ENCODE results near the gene DNAJB12. TPM values are rescaled to one million over a fixed set of nuclear protein-coding genes. Genes with fewer than 3 reads are reported as not detected.
"Not testable (repeated sequence)": the region's sequence is repeated elsewhere in the genome, so short reads cannot be mapped to it uniquely, and the experiment has no call there.

DNAJB12 gene
- total RNA-seq, 1 donor from 2014 or later: 18.2 TPM

DNA sequence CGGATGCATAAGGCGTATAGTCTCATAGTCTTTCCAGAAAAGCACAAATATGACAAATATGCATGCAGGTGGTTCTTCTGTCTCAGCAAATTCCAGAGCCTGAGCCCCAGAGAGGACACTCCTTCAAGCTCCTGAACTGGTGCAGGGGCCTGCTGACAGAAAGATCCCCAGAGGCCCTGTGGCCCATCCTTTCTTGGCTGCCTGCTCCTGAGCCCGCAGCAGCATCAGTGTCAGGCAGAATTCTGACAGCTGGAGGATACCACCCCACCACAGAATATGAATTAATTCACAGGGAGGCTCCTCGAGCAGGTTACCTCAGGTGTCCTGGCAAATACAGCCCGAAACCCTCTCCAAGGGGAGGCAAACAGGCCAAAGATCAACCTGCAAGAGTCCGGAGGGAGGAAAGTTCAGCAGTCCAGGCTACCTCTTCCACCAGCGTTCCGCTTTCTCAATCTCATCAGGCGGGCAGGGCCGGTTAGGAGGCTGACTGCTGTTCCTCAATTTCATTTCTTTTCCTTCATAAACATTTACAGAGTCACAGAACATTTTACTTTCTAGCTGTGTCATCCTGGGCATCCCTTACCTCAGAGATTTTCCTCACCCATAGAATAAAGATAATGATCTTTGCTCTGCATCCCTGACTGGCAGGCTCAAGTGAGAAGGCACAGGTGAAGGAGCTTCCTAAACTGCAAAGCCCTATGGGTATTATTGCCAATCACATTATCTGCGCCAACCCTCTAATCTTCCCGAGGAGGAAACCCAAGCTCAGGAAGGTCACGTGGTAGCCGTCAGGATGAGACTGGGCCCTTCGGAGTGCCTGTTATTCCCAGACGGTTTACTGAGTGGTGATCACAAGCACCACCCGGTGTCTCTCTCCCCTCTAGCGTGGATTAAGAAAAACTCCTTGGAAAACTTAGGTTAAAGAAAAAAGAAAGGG lies 1.4 kb downstream of the DNAJB12 start:
- no peak for DNase-seq

- DNase-seq: no peak
These were observed 3.2 kb downstream of the DNAJB12 start for GRCh38 chr10:72351479-72351878.

DNA sequence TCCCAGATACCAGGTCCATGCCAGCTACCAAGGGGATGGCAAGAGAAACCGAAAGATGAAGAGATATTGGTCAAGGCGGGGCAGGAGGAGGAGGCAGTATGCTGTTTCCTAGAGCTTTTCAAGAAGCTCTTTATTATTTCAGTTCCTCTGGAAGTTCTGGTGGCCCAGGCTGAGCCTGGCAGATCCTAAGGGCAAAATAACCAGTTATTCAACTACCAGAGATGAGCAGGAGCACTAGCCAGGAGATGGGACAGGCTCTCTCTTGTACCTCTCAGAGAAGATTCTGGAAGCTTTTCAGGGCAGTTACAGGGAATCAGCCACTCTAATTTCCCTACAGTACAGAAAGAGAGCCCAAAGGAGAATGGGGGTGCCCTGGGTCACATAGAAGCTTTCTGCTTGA lies 5.3 kb downstream of the DNAJB12 start:
- no peak for DNase-seq

DNA sequence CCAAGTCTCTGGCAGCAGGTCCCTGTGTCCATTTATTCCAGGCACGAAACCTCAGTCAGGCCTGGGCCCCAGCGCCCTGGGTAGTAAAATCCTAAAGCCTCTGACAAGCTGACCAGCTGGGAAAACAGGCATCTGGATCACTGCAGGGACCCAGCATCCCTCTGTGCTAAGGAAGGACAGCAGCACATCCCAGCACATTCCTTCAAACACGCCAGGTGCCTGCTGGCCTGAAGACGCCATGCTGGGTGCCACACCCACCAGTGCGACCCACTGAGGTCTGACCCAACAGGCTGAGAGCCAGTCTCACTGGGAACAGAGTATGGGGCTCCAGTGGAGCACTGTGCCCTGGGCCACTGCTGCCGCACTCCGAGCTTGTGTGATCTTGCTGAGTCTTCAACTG lies 6.4 kb downstream of the DNAJB12 start:
- no peak for DNase-seq

DNA sequence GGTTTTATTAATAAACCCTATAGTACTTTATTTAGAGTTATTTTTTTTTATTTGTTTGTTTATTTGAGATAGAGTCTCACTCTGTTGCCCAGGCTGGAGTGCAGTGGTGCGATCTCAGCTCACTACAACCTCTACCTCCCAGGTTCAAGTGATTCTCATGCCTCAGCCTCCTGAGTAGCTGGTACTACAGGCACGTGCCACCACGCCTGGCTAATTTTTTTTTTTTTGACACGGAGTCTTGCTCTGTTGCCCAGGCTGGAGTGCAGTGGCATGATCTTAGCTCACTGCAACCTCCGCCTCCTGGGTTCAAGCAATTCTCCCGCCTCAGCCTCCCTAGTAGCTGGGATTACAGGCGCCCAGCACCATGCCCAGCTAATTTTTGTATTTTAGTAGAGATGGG lies 8.6 kb downstream of the DNAJB12 start:
- not testable (repeated sequence) for DNase-seq

DNA sequence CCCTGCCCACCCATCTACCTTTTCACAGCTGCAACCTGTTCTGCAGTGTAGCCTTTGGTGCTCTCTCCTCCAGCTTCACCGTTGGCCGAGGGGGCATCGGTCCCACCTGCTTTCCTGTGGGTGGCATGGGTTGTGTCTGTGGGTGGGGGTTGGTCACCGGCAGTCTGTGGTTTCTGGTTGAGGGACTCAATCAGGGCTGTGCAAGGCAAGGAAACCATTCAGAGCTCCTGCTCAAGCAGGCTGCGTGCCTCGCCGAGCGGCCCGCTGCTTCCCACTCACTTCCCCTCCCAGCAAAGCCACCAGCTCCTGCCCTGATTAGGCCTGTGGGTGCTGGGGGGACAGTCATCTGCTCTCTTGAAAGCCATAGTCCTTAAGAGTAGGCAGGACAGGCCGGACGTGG lies 9.8 kb downstream of the DNAJB12 start:
- DNase-seq: no peak

DNA sequence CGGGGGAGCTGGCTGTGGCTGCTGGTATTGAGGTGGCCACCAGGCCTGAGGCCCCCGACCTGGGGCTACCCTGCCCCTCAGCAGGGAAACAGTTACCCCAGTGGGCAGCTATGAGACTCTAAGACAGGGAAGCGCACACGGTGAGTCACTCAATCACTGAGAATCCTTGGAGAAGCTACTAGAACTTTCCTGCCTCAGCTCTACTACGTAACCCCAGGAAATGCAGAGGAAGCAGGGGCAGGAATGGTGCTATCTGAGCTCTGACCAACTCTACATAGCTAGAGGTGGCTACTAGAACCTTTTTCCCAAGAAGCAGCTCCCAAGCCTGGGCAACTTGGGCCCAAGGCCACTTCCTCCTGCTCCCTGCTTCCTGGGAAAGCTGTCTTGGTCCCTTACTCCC lies 11.8 kb downstream of the DNAJB12 start:
- no peak for DNase-seq

DNA sequence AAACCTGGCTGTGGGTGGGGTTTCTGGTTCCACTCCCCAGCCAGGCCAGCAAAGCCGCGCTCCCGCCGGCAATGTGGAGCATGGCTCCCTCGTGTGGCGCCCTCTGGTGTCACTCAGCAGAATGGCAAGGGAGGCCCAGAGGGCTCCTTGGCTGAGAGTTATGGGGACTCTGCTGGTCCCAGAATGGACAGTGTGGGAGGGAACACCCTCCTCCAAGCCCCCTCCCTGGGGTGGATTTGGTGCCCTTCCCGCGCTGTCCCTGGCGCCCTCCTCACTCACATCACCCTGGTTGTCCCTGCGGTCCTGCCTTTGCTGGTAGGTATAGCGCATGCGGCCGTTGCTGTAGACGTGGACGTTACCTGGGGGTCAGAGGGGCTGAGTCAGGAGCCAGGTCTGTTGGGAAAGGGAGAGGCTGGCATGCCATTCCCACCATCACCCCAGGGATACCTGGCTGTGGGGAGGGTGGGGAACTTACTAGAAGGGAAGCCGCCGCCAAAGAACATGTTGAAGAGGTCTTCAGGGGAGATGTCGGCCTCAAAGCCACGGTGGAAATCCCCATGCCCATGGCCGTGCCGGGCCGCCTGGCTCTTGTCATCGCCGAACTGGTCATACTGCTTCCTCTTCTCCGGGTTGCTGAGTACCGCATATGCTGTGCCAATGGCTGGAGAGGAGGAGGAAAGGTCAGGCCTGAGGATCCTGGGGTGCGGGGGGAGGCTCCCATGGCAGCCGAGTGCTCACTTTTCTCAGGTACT lies 14.0 kb downstream of the DNAJB12 start:
- peak; percentile 69 for DNase-seq

- no peak for DNase-seq
These were observed 16.5 kb downstream of the DNAJB12 start for GRCh38 chr10:72338180-72338579.

DNA sequence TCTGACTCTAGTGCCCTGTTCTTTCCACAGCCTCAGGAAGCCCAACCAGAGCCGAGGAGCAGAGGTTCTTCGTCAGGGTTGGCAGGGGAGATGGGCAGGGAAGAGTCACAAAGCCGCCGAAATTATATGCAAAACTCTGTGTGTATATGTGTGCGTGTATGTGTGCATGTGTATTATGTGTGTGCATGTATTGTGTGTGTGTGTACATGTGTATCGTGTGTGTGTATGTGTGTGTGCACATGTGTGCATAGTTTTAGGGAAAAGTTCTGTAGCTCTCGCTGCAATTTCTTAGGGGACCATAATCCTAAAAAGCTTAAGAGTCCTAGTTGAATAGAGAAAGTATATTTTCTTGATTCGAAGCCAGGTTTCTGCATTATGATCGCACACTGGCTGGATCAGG lies 17.0 kb downstream of the DNAJB12 start:
- DNase-seq: no peak

GRCh38 chr10:72337039-72337629 lies 17.6 kb downstream of the DNAJB12 start:
- DNase-seq: peak; percentile 90

DNA sequence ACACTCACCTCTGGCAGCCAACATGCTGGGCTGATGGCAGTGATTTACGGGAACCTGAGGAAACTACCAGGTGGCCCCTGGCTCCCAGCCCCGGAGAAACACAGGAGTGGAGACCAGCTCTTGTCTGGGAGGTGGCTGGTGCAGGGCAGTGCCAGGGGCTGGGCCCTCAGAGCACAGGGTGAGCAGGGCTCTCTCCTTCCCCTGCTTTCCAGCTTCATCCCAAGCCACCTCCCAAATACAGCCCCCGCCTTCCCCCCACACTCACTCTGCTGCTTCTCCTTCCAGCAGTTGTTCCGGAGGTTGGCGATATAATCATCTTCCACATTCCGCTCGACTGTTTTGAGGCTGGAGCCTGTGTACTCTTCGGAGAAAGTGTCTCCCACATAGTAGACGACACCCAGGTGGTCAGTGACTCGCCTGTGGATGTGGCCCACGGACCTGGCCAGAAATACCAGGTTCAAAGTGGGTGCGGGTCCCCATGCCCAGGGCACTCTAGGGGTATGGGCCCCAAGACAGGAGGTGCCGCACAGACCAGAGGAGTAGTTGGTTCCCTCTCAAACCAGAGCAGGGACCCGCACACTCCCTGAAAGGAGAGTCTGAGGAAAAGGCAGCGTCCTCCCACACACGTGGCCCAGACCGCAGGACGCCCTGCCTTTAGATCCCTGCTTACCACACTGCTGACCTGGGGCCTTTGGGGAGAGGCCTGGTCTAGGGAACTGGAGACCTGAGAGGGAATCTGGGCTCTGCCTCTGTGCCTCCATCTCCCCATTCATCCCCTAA lies 18.3 kb downstream of the DNAJB12 start:
- no peak for DNase-seq

DNA sequence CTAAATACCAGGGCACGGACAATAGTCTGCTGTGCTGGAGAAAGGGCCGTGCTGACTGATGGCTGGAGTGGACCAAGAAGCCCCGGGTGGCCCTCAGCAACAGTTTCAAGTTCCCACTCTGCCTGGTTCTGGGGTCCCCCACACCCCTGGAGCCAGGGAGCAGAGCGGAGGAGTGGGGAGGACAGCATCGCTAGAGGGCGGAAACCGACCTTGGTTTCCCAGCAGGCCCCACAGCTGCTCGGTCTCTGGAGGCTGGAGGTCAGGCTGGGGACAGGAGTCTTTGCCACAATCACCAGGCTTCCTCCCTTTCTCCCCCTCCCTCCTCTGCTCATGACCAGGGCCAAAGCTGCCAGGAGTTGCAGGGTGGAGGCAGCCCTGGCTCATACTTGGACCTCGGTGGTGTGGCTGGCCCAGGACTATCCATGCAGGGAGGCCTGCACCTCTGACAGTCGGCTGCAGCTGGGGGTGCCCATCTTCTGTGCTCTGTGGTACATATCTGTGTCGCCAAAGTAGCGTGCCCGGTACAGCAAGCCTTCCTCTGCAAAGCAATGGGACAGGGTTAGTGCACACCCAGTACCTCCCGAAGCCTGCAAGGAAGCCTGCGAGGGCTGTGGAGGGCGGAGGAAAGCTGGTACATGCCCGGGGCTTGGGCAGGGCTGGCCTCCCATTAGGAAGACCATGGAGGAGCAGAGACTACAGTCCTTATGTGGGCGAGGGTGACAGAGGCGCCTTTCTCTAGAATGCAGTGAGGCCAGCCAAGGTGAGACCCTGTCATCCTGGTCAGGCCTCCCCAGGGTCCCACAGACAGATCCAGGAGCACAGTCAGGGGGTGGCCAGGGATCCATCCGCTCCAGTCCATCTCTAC lies 19.1 kb downstream of the DNAJB12 start:
- peak; percentile 70 for DNase-seq

- DNase-seq: peak; percentile 71
These were observed 19.8 kb downstream of the DNAJB12 start for GRCh38 chr10:72334825-72335393.

- peak; percentile 83 for DNase-seq
These were observed 20.4 kb downstream of the DNAJB12 start for GRCh38 chr10:72334196-72334824.

GRCh38 chr10:72333112-72334015 lies 21.4 kb downstream of the DNAJB12 start:
- DNase-seq: no peak

- DNase-seq: no peak
These were observed 22.2 kb downstream of the DNAJB12 start for GRCh38 chr10:72332423-72333111.
